Neural cell (in vitro differentiated cells): ENCODE measurements around the gene LAYN. TPM values are rescaled to one million over a fixed set of nuclear protein-coding genes. Genes with fewer than 3 reads are reported as not detected.

Experiments used
- H2AFZ ChIP-seq: fragments of 200-600, 300-800 bp; sonication (generic), shearing (Covaris generic); 2 replicates; pipeline ENCODE4 v1.6.0; 2014; ENCODE audit warnings: low read depth, mild to moderate bottlenecking, antibody characterized with exemption, low read length, moderate library complexity
- H3F3A ChIP-seq: fragments of 200-600 bp; shearing (Covaris generic); 2 replicates; pipeline ENCODE4 v1.6.1; 2016; ENCODE audit warnings: mild to moderate bottlenecking, moderate library complexity, mixed read lengths, antibody characterized with exemption, low read length; ENCODE audit not compliant: insufficient read depth, poor library complexity, severe bottlenecking
- H3K27ac ChIP-seq: fragments of 200-600, 300-800 bp; sonication (generic), shearing (Covaris generic); 2 replicates; pipeline ENCODE4 v1.5.1; 2014; ENCODE audit warnings: mild to moderate bottlenecking, low read length, moderate library complexity
- H3K27me3 ChIP-seq: fragments of 300-800, 200-600 bp; sonication (generic), shearing (Covaris generic); 2 replicates; pipeline ENCODE4 v1.6.0; 2014; ENCODE audit warnings: mild to moderate bottlenecking, low read depth, low read length, moderate library complexity; ENCODE audit not compliant: insufficient read depth
- H3K36me3 ChIP-seq: fragments of 300-800, 200-600 bp; sonication (generic), shearing (Covaris generic); 2 replicates; pipeline ENCODE4 v1.5.1; 2014; ENCODE audit warnings: mild to moderate bottlenecking, antibody characterized with exemption, low read length, moderate library complexity; ENCODE audit not compliant: insufficient read depth
- H3K4me2 ChIP-seq: fragments of 300-800, 200-600 bp; sonication (generic), shearing (Covaris generic); 2 replicates; pipeline ENCODE4 v1.6.0; 2014; ENCODE audit warnings: mild to moderate bottlenecking, low read length
- H3K4me3 ChIP-seq: fragments of 300-800, 200-600 bp; sonication (generic), shearing (Covaris generic); 2 replicates; pipeline ENCODE4 v1.5.1; 2014; ENCODE audit warnings: mild to moderate bottlenecking, low read length, moderate library complexity
- H3K79me2 ChIP-seq: fragments of 200-600 bp; shearing (Covaris generic); replicated peaks from 2 replicates; pipeline ENCODE4 v1.6.0; 2014; ENCODE audit warnings: mild to moderate bottlenecking, low read length, moderate library complexity; ENCODE audit not compliant: insufficient read depth
- H3K9ac ChIP-seq: fragments of 300-800, 200-600 bp; sonication (generic), shearing (Covaris generic); 2 replicates; pipeline ENCODE4 v1.6.1; 2016; ENCODE audit warnings: mild to moderate bottlenecking, low read length, mixed read lengths
- H3K9me2 ChIP-seq: fragments of 200-600 bp; shearing (Covaris generic); 2 replicates; pipeline ENCODE4 v1.6.1; 2016; ENCODE audit warnings: mild to moderate bottlenecking, low read length, mixed read lengths; ENCODE audit not compliant: insufficient read depth
- H3K9me3 ChIP-seq: fragments of 200-600, 300-800 bp; sonication (generic), shearing (Covaris generic); 2 replicates; pipeline ENCODE4 v1.6.1; 2016; ENCODE audit warnings: mild to moderate bottlenecking, mixed run types, low read length, moderate library complexity, mixed read lengths
- H4K20me1 ChIP-seq: fragments of 200-600 bp; shearing (Covaris generic); 2 replicates; pipeline ENCODE4 v1.6.1; 2016; ENCODE audit warnings: mild to moderate bottlenecking, mixed run types; ENCODE audit not compliant: insufficient read depth
- EP300 ChIP-seq: fragments of 450-650 bp; conservative IDR thresholded peaks from 2 replicates; pipeline ENCODE4 v1.6.1; 2014; ENCODE audit warnings: antibody characterized with exemption, mild to moderate bottlenecking, moderate library complexity; ENCODE audit not compliant: poor library complexity, severe bottlenecking
- EZH2 ChIP-seq: fragments of 200-600, 300-800 bp; shearing (Covaris generic), sonication (generic); IDR thresholded peaks from 2 replicates; pipeline ENCODE4 v1.6.1; 2014; ENCODE audit warnings: antibody characterized with exemption, low read length, borderline replicate concordance, mild to moderate bottlenecking; ENCODE audit not compliant: insufficient read depth, poor library complexity, severe bottlenecking
- MXI1 ChIP-seq: fragments of 450-650 bp; conservative IDR thresholded peaks from 2 replicates; pipeline ENCODE4 v1.6.1; 2014; ENCODE audit warnings: antibody characterized with exemption, mild to moderate bottlenecking; ENCODE audit not compliant: poor library complexity, severe bottlenecking
- POLR2AphosphoS5 ChIP-seq: IDR thresholded peaks from 2 replicates; pipeline ENCODE4 v1.6.1; 2012
- RAD21 ChIP-seq: fragments of 450-650 bp; conservative IDR thresholded peaks from 2 replicates; pipeline ENCODE4 v1.6.1; 2014; ENCODE audit warnings: antibody characterized with exemption, mild to moderate bottlenecking, moderate library complexity
- SMC3 ChIP-seq: fragments of 450-650 bp; conservative IDR thresholded peaks from 2 replicates; pipeline ENCODE4 v1.6.1; 2014; ENCODE audit warnings: antibody characterized with exemption, mild to moderate bottlenecking, moderate library complexity; ENCODE audit not compliant: poor library complexity
- TAF1 ChIP-seq: IDR thresholded peaks from 2 replicates; pipeline ENCODE4 v1.6.1; 2012; ENCODE audit warnings: low read depth
- polyA plus RNA-seq: library from polyadenylated mRNA; depleted of rRNA; stranded (reverse); fragments of >200 nt; gene quantifications from 2 replicates; pipeline ENCODE4 v1.2.3, GENCODE V29; 2014
- TF ChIP-seq, protein P1 (sequence below): fragments of 450-650 bp; IDR thresholded peaks from 2 replicates; pipeline ENCODE4 v1.5.1; 2014; ENCODE audit warnings: antibody characterized with exemption, mild to moderate bottlenecking, moderate library complexity; ENCODE audit not compliant: poor library complexity, severe bottlenecking
- TF ChIP-seq, protein P2 (sequence below): IDR thresholded peaks from 2 replicates; pipeline ENCODE4 v1.6.1; 2012; ENCODE audit warnings: borderline replicate concordance

Gene LAYN
- polyA plus RNA-seq, 1 donor from 2014 or later: not detected

DNA sequence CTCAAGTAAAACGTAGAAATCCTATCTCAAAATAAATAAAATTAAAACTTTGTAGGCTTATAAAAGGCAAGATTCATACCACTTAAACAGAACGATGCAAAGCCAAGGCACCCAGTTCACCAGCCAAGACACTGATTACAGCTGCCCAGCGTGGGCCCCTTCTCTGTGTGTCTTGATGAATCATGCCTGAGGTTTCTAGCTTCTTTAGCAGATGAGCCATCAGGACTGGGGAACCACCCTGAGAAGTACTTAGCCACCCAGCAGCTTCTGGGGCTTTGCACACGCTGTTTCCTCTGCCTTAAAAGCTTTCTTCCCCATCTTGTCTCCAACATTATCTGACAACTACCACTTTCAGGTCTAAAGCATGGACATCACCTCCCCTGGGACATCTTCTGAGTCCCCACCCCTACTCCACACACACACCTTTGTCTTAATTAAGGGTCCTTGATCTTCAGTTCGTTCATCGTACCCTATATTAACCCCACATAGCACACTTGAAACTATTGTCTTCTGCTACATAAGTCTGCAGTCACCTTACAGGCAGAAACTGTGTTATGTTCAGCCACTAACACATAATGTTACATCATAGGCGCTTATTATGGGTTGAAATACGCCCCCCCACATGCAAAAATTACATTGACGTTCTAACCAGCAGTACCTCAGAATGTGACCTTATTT lies 8.7 kb upstream of the LAYN start:
- Histone ChIP-seq H3K4me3 (no peak overlapping the region), H4K20me1 (no peaks in the 10 kb centered on the region), H3K4me2 (no peak overlapping the region), H3F3A (no peaks in the 10 kb centered on the region), H3K36me3 (no peaks in the 10 kb centered on the region), H3K79me2 (no peaks in the 10 kb centered on the region), H2AFZ (no peak overlapping the region), H3K9me2 (no peaks in the 10 kb centered on the region), H3K9ac (no peak overlapping the region), H3K27ac (no peak overlapping the region), H3K9me3 (no peaks in the 10 kb centered on the region), H3K27me3 (no peaks in the 10 kb centered on the region)
- no peak for TF ChIP-seq RAD21
- TF ChIP-seq, protein P1, sequence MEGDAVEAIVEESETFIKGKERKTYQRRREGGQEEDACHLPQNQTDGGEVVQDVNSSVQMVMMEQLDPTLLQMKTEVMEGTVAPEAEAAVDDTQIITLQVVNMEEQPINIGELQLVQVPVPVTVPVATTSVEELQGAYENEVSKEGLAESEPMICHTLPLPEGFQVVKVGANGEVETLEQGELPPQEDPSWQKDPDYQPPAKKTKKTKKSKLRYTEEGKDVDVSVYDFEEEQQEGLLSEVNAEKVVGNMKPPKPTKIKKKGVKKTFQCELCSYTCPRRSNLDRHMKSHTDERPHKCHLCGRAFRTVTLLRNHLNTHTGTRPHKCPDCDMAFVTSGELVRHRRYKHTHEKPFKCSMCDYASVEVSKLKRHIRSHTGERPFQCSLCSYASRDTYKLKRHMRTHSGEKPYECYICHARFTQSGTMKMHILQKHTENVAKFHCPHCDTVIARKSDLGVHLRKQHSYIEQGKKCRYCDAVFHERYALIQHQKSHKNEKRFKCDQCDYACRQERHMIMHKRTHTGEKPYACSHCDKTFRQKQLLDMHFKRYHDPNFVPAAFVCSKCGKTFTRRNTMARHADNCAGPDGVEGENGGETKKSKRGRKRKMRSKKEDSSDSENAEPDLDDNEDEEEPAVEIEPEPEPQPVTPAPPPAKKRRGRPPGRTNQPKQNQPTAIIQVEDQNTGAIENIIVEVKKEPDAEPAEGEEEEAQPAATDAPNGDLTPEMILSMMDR: no peak
- TF ChIP-seq POLR2AphosphoS5: no peak
- TF ChIP-seq, protein P2, sequence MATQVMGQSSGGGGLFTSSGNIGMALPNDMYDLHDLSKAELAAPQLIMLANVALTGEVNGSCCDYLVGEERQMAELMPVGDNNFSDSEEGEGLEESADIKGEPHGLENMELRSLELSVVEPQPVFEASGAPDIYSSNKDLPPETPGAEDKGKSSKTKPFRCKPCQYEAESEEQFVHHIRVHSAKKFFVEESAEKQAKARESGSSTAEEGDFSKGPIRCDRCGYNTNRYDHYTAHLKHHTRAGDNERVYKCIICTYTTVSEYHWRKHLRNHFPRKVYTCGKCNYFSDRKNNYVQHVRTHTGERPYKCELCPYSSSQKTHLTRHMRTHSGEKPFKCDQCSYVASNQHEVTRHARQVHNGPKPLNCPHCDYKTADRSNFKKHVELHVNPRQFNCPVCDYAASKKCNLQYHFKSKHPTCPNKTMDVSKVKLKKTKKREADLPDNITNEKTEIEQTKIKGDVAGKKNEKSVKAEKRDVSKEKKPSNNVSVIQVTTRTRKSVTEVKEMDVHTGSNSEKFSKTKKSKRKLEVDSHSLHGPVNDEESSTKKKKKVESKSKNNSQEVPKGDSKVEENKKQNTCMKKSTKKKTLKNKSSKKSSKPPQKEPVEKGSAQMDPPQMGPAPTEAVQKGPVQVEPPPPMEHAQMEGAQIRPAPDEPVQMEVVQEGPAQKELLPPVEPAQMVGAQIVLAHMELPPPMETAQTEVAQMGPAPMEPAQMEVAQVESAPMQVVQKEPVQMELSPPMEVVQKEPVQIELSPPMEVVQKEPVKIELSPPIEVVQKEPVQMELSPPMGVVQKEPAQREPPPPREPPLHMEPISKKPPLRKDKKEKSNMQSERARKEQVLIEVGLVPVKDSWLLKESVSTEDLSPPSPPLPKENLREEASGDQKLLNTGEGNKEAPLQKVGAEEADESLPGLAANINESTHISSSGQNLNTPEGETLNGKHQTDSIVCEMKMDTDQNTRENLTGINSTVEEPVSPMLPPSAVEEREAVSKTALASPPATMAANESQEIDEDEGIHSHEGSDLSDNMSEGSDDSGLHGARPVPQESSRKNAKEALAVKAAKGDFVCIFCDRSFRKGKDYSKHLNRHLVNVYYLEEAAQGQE: no peak
- TF ChIP-seq SMC3: no peak
- no peak for TF ChIP-seq TAF1
- no peak for TF ChIP-seq EZH2
- no peak for TF ChIP-seq MXI1
- TF ChIP-seq EP300: no peak

DNA sequence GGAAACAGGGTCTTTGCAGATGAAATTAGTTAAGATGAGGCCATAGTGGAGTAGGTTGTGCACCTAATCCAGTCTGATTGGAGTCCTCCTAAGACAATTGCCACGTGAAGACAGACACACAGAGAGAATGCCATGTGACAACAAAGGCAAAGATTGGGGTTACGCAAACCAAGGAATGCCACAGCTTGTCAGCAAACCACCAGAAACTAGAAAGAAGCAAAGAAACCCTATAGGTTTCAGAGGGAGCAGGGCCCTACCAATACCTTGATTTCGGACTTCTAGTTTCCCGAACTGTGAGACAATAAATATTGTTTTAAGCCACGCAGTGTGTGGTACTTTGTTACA lies 8.2 kb upstream of the LAYN start:
- Histone ChIP-seq H3K4me3 (no peak overlapping the region), H3K4me2 (no peak overlapping the region), H3K9me3 (no peaks in the 10 kb centered on the region), H3K79me2 (no peaks in the 10 kb centered on the region), H4K20me1 (no peaks in the 10 kb centered on the region), H3K27me3 (no peaks in the 10 kb centered on the region), H3K9ac (no peak overlapping the region), H3K27ac (no peak overlapping the region), H3K36me3 (no peaks in the 10 kb centered on the region), H3F3A (no peaks in the 10 kb centered on the region), H3K9me2 (no peaks in the 10 kb centered on the region), H2AFZ (no peak overlapping the region)
- TF ChIP-seq TAF1 (no peak), RAD21 (no peak), POLR2AphosphoS5 (no peak), EP300 (no peak), EZH2 (no peak), SMC3 (no peak), MXI1 (no peak)
- TF ChIP-seq, protein P1: no peak
- TF ChIP-seq, protein P2: no peak
